IMR-90 (cell line): ENCODE data around the gene NUDT9. TPM values are rescaled to one million over a fixed set of nuclear protein-coding genes. Genes with fewer than 3 reads are reported as not detected.

Experiments
- ATAC-seq: fragments of 200-7000 bp; cut with Tn5 transposase; 2 replicates; pipeline ENCODE4 v1.9.1; 2020; ENCODE audit warnings: low read depth, mild to moderate bottlenecking, moderate library complexity
- BruUV-seq: library from RNA; stranded (reverse); fragments of 400-500 nt; replicated peaks from 2 replicates; lab custom pipeline; 2021; lab: Mats Ljungman, UMichigan
- CTCF ChIA-PET: fragments of 300-600 bp; formaldehyde crosslinking; extraction: SDS; loops from one replicate; lab custom pipeline; 2021; ENCODE audit warnings: antibody characterized with exemption; lab: Yijun Ruan, JAX
- POLR2A ChIA-PET: fragments of 300-600 bp; sonication (Branson Sonifier 250); formaldehyde crosslinking; loops from one replicate; lab custom pipeline; 2022; ENCODE audit warnings: antibody characterized with exemption; ENCODE audit not compliant: unreplicated experiment; lab: Charles Lee
- DNase-seq: peaks from one replicate; pipeline ENCODE4 v3.0.0; 2013
- H2AFZ ChIP-seq: replicated peaks from 2 replicates; pipeline ENCODE3; 2013; ENCODE audit warnings: low read length, mild to moderate bottlenecking; ENCODE audit not compliant: poor library complexity
- H2AK5ac ChIP-seq: 2 replicates; pipeline ENCODE4 v1.6.1; 2013; ENCODE audit warnings: low read depth, low read length, inconsistent platforms
- H2AK9ac ChIP-seq: replicated peaks from 2 replicates; pipeline ENCODE3; 2013; ENCODE audit warnings: mild to moderate bottlenecking, low read depth, low read length, moderate library complexity; ENCODE audit not compliant: poor library complexity
- H2BK120ac ChIP-seq: 2 replicates; pipeline ENCODE4 v1.6.1; 2013; ENCODE audit warnings: low read depth, low read length, inconsistent platforms
- H2BK15ac ChIP-seq: 3 replicates; pipeline ENCODE4 v1.6.1; 2013; ENCODE audit warnings: low read depth, low read length, inconsistent platforms
- H2BK20ac ChIP-seq: 2 replicates; pipeline ENCODE4 v1.6.1; 2013; ENCODE audit warnings: low read depth, mild to moderate bottlenecking, inconsistent platforms, low read length, moderate library complexity
- H2BK5ac ChIP-seq: 2 replicates; pipeline ENCODE4 v1.6.1; 2013; ENCODE audit warnings: mild to moderate bottlenecking, low read depth, low read length, inconsistent platforms; ENCODE audit not compliant: poor library complexity, severe bottlenecking
- H3K14ac ChIP-seq: replicated peaks from 2 replicates; pipeline ENCODE4 v1.6.1; 2013; ENCODE audit warnings: low read depth, low read length, inconsistent platforms
- H3K18ac ChIP-seq: 2 replicates; pipeline ENCODE4 v1.6.1; 2013; ENCODE audit warnings: low read depth, low read length, control low read depth
- H3K23ac ChIP-seq: 2 replicates; pipeline ENCODE4 v1.6.1; 2013; ENCODE audit warnings: low read depth, low read length, inconsistent platforms
- H3K27ac ChIP-seq: 2 replicates; pipeline ENCODE4 v1.5.1; 2013; ENCODE audit warnings: mild to moderate bottlenecking, control low read depth, low read length; ENCODE audit not compliant: insufficient read depth
- H3K27me3 ChIP-seq: 2 replicates; pipeline ENCODE4 v1.6.1; 2013; ENCODE audit warnings: low read length; ENCODE audit not compliant: control insufficient read depth, insufficient read depth
- H3K36me3 ChIP-seq: 2 replicates; pipeline ENCODE4 v1.6.1; 2013; ENCODE audit warnings: low read length, mixed read lengths; ENCODE audit not compliant: control insufficient read depth, insufficient read depth
- H3K4ac ChIP-seq: 2 replicates; pipeline ENCODE4 v1.6.1; 2013; ENCODE audit warnings: low read depth, low read length, inconsistent platforms
- H3K4me1 ChIP-seq: 2 replicates; pipeline ENCODE4 v1.6.1; 2013; ENCODE audit warnings: low read length, mixed read lengths; ENCODE audit not compliant: control insufficient read depth, insufficient read depth
- H3K4me2 ChIP-seq: 2 replicates; pipeline ENCODE4 v1.6.1; 2013; ENCODE audit warnings: low read depth, mild to moderate bottlenecking, control low read depth, low read length, moderate library complexity
- H3K4me3 ChIP-seq: 2 replicates; pipeline ENCODE4 v1.5.1; 2013; ENCODE audit warnings: low read depth, mild to moderate bottlenecking, control low read depth, low read length, moderate library complexity; ENCODE audit not compliant: insufficient read depth
- H3K56ac ChIP-seq: 2 replicates; pipeline ENCODE4 v1.6.1; 2013; ENCODE audit warnings: low read length, inconsistent platforms; ENCODE audit not compliant: insufficient read depth; ENCODE audit errors: extremely low read depth
- H3K79me1 ChIP-seq, 2 experiments: 2 replicates each; pipeline ENCODE4 v1.6.1; 2013; ENCODE audit warnings: low read length in 2 of 2, inconsistent platforms in 1 of 2, low read depth in 1 of 2
- H3K9ac ChIP-seq: 2 replicates; pipeline ENCODE4 v1.6.1; 2013; ENCODE audit warnings: low read depth, low read length, control low read depth
- H3K9me1 ChIP-seq: 2 replicates; pipeline ENCODE4 v1.6.1; 2013; ENCODE audit warnings: low read length, inconsistent platforms; ENCODE audit not compliant: insufficient read depth
- H3K9me3 ChIP-seq: 2 replicates; pipeline ENCODE4 v1.6.1; 2013; ENCODE audit warnings: low read length; ENCODE audit not compliant: control insufficient read depth, insufficient read depth
- H4K20me1 ChIP-seq: 2 replicates; pipeline ENCODE4 v1.6.1; 2013; ENCODE audit warnings: low read length, inconsistent platforms; ENCODE audit not compliant: insufficient read depth
- H4K5ac ChIP-seq: 2 replicates; pipeline ENCODE4 v1.6.1; 2013; ENCODE audit warnings: mild to moderate bottlenecking, low read depth, low read length, control low read depth
- H4K8ac ChIP-seq, 2 experiments: 2 replicates each; pipeline ENCODE4 v1.6.1; 2013; ENCODE audit warnings: low read depth in 2 of 2, low read length in 2 of 2, control low read depth in 1 of 2, inconsistent platforms in 1 of 2
- H4K91ac ChIP-seq: 2 replicates; pipeline ENCODE4 v1.6.1; 2013; ENCODE audit warnings: low read depth, low read length, inconsistent platforms; ENCODE audit not compliant: insufficient read depth
- BHLHE40 ChIP-seq: fragments of 150-350 bp; IDR thresholded peaks from 2 replicates; pipeline ENCODE4 v1.6.1; 2016; ENCODE audit warnings: mild to moderate bottlenecking, low read depth, low read length
- CEBPB ChIP-seq: IDR thresholded peaks from 2 replicates; pipeline ENCODE4 v1.6.1; 2012; ENCODE audit warnings: low read depth, low read length, improper control_type of control experiment
- CTCF ChIP-seq: conservative IDR thresholded peaks from 2 replicates; pipeline ENCODE4 v1.5.1; 2012; ENCODE audit warnings: mild to moderate bottlenecking, low read depth, low read length, improper control_type of control experiment
- ELK1 ChIP-seq: fragments of 150-350 bp; IDR thresholded peaks from 2 replicates; pipeline ENCODE4 v1.6.1; 2016; ENCODE audit warnings: low read depth, mild to moderate bottlenecking, low read length, moderate library complexity, borderline replicate concordance
- FOS ChIP-seq: fragments of 150-350 bp; IDR thresholded peaks from 2 replicates; pipeline ENCODE4 v1.6.1; 2016; ENCODE audit warnings: low read depth, low read length
- MAZ ChIP-seq: IDR thresholded peaks from 2 replicates; pipeline ENCODE4 v1.6.1; 2012; ENCODE audit warnings: low read depth, mild to moderate bottlenecking, low read length, improper control_type of control experiment, moderate library complexity, borderline replicate concordance
- MXI1 ChIP-seq: IDR thresholded peaks from 2 replicates; pipeline ENCODE4 v1.6.1; 2012; ENCODE audit warnings: low read depth, mild to moderate bottlenecking, low read length, moderate library complexity, borderline replicate concordance
- NFE2L2 ChIP-seq: fragments of 150-350 bp; IDR thresholded peaks from 2 replicates; pipeline ENCODE4 v1.6.1; 2016; ENCODE audit warnings: low read depth, mild to moderate bottlenecking, low read length
- POLR2A ChIP-seq: IDR thresholded peaks from 2 replicates; pipeline ENCODE4 v1.6.1; 2012; ENCODE audit warnings: mild to moderate bottlenecking, low read depth, low read length
- RAD21 ChIP-seq: IDR thresholded peaks from 2 replicates; pipeline ENCODE4 v1.6.1; 2012; ENCODE audit warnings: low read length, improper control_type of control experiment
- RCOR1 ChIP-seq: IDR thresholded peaks from 2 replicates; pipeline ENCODE4 v1.6.1; 2012; ENCODE audit warnings: mild to moderate bottlenecking, low read length, improper control_type of control experiment; ENCODE audit not compliant: insufficient replicate concordance
- RFX5 ChIP-seq: IDR thresholded peaks from 2 replicates; pipeline ENCODE4 v1.8.0; 2012; ENCODE audit warnings: low read depth, mild to moderate bottlenecking, low read length, moderate library complexity
- SMC3 ChIP-seq: fragments of 150-350 bp; IDR thresholded peaks from 2 replicates; pipeline ENCODE4 v1.6.1; 2016; ENCODE audit warnings: low read depth, mild to moderate bottlenecking, antibody characterized with exemption, low read length, moderate library complexity
- USF2 ChIP-seq: fragments of 150-350 bp; IDR thresholded peaks from 2 replicates; pipeline ENCODE4 v1.6.1; 2017; ENCODE audit warnings: mild to moderate bottlenecking, antibody characterized with exemption, low read length, low read depth
- WGBS, 2 experiments: methylation state at CpG; one replicate each; pipeline versions ENCODE4 v1.1.5 to v1.1.7; 2013; ENCODE audit warnings: missing lambda C conversion rate in 2 of 2; ENCODE audit not compliant: insufficient read length in 1 of 2; ENCODE audit errors: extremely low coverage in 2 of 2; 5-methylcytosine and 5-hydroxymethylcytosine counted together
- dilution Hi-C: fragments of 300-500 bp; cut with HindIII; formaldehyde crosslinking; loops from one replicate; pipeline ENCODE4 v1.14.3; 2018; ENCODE audit warnings: low sequenced_read_pairs; ENCODE audit not compliant: unreplicated experiment
- in situ Hi-C: fragments of 300-500 bp; cut with MboI; formaldehyde crosslinking; loops from 3 replicates; pipeline ENCODE4 v1.14.3; 2019; ENCODE audit warnings: low sequenced_read_pairs, inconsistent platforms, mixed read lengths
- intact Hi-C: fragments of 100-400 bp; cut with micrococcal nuclease; formaldehyde crosslinking; loops from 2 replicates; pipeline ENCODE4 v1.10.0; 2022
- polyA plus RNA-seq, 3 experiments: library from polyadenylated mRNA; depleted of rRNA; stranded (reverse); fragments of >200 nt; gene quantifications; 2 replicates each; pipeline ENCODE4 v1.2.3, GENCODE V29; 2012; ENCODE audit warnings: low replicate concordance in 1 of 3
- total RNA-seq: library from RNA; depleted of rRNA; stranded (reverse); fragments of >200 nt; gene quantifications from 2 replicates; pipeline ENCODE4 v1.2.3, GENCODE V29; 2012

The NUDT9 gene
- total and polyA plus RNA-seq, 2 of the 4 experiments (the other 2 are of a cell fraction), result 10.0 to 23.5 TPM

- Histone ChIP-seq H3K27me3 (no peaks in the 10 kb centered on the region), H4K20me1 (no peaks in the 10 kb centered on the region), H3K18ac (no peak overlapping the region), H2BK120ac (no peak overlapping the region), H3K9me3 (no peaks in the 10 kb centered on the region), H3K23ac (no peak overlapping the region), H4K8ac (no peak overlapping the region), H2BK20ac (no peak overlapping the region), H3K4ac (no peak overlapping the region), H3K9me1 (no peaks in the 10 kb centered on the region), H4K91ac (no peak overlapping the region), H4K5ac (no peak overlapping the region), H3K4me2 (no peak overlapping the region), H2AFZ (no peak overlapping the region), H3K79me1 (no peaks in the 10 kb centered on the region; a peak in 2 of 4 replicates), H3K4me3 (no peak overlapping the region), H3K56ac (no peak overlapping the region), H2BK5ac (no peak overlapping the region), H3K9ac (no peak overlapping the region), H3K4me1 (no peaks in the 10 kb centered on the region), H2AK9ac (no peak overlapping the region), H3K14ac (no peak overlapping the region), H3K36me3 (peaks cover 5% of the 10 kb centered on the region), H2AK5ac (no peak overlapping the region), H2BK15ac (no peak overlapping the region), H3K27ac (no peak overlapping the region)
- intact Hi-C loops, result no loop called here
- WGBS, 2 experiments, result no CpG with 5 or more reads among the region's 1 CpG
- ChIA-PET CTCF (no interaction called here), POLR2A (no interaction called here)
- no peak for TF ChIP-seq RFX5
- no peak for TF ChIP-seq BHLHE40
- TF ChIP-seq RAD21, result no peak
- no peak for TF ChIP-seq MAZ
- TF ChIP-seq NFE2L2, result no peak
- TF ChIP-seq CEBPB, result no peak
- no peak for TF ChIP-seq SMC3
- TF ChIP-seq MXI1, result no peak
- no peak for TF ChIP-seq POLR2A
- no peak for TF ChIP-seq CTCF
- no peak for TF ChIP-seq FOS
- no peak for TF ChIP-seq USF2
- no peak for TF ChIP-seq RCOR1
- TF ChIP-seq ELK1, result no peak
- dilution Hi-C loops, result no loop called here
- ATAC-seq (no peak), DNase-seq (no peak)
- in situ Hi-C loops, result no loop called here
- no TSS peak for BruUV-seq
Measured at GRCh38 chr4:87444741-87445140, 22.4 kb downstream of the NUDT9 start.
